ENCODE measurements around the gene RBMS1.

Gene RBMS1

DNA sequence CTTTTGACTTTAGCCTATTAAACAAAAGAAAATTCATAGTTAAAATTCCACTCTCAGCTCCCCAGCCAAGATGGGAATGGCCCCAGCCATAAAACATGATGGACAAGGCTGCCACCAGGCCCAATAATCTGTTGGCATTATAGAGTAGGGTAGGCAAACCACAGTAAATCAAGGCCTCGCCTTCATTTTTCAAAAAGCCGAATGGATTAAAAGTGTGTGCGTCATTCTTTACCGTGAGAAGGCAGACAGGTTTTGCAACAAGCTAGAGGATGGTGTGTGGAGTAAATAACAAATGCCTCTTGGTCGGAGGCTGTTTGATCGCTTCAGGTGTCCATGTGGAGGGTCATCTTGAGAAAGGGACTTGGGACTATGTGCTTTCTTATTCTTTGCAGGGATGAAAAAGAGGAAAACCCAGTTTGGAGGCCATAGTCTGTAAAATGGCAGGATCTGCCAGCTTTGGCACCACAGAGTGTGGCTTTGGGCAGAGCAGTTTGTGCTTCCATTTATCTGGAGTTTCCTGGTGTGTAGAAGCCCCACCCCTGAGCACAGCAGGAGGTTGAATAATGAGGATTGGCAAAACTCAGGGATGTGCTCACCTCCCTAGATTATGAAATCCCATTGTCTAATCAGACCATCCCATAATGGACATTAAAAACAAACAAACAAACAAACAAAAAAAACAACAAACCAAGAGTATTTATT lies 236.4 kb downstream of the RBMS1 start:
- no peaks in the 10 kb centered on the region for H3K36me3 ChIP-seq
- DNase-seq, result no peak
- no peak overlapping the region for H3K27ac ChIP-seq
- H3K27me3 ChIP-seq, result no peaks in the 10 kb centered on the region
- no peak overlapping the region for H3K4me3 ChIP-seq
- intact Hi-C loops (cut with DNase I; ENCODE audit: low total_unique reads), result no loop called here
- H3K4me1 ChIP-seq, result peaks cover 0 to 18% (median 4%) of the 10 kb centered on the region in 4 donors
- no peaks in the 10 kb centered on the region for H3K9me3 ChIP-seq
- TF ChIP-seq, protein P1, sequence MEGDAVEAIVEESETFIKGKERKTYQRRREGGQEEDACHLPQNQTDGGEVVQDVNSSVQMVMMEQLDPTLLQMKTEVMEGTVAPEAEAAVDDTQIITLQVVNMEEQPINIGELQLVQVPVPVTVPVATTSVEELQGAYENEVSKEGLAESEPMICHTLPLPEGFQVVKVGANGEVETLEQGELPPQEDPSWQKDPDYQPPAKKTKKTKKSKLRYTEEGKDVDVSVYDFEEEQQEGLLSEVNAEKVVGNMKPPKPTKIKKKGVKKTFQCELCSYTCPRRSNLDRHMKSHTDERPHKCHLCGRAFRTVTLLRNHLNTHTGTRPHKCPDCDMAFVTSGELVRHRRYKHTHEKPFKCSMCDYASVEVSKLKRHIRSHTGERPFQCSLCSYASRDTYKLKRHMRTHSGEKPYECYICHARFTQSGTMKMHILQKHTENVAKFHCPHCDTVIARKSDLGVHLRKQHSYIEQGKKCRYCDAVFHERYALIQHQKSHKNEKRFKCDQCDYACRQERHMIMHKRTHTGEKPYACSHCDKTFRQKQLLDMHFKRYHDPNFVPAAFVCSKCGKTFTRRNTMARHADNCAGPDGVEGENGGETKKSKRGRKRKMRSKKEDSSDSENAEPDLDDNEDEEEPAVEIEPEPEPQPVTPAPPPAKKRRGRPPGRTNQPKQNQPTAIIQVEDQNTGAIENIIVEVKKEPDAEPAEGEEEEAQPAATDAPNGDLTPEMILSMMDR (IDR thresholded peaks at IDR 0.05), result no peak

GRCh38 chr2:160256507-160256906 lies 237.1 kb downstream of the RBMS1 start:
- Histone ChIP-seq H3K4me1 (peaks cover 0 to 25% (median 6%) of the 10 kb centered on the region in 4 donors), H3K27me3 (no peaks in the 10 kb centered on the region), H3K27ac (no peak overlapping the region), H3K36me3 (no peaks in the 10 kb centered on the region), H3K9me3 (no peaks in the 10 kb centered on the region), H3K4me3 (no peak overlapping the region)
- intact Hi-C loops (cut with DNase I; ENCODE audit: low total_unique reads), result no loop called here
- DNase-seq, result no peak
- TF ChIP-seq, protein P1 (IDR thresholded peaks at IDR 0.05), result no peak

GRCh38 chr2:160255408-160255807 lies 238.2 kb downstream of the RBMS1 start:
- H3K4me3 ChIP-seq, result no peak overlapping the region
- no peak overlapping the region for H3K27ac ChIP-seq
- intact Hi-C loops (cut with DNase I; ENCODE audit: low total_unique reads), result no loop called here
- H3K9me3 ChIP-seq, result no peaks in the 10 kb centered on the region
- peaks cover 0 to 27% (median 6%) of the 10 kb centered on the region in 4 donors for H3K4me1 ChIP-seq
- no peaks in the 10 kb centered on the region for H3K27me3 ChIP-seq
- DNase-seq, result no peak
- TF ChIP-seq, protein P1 (IDR thresholded peaks at IDR 0.05), result no peak
- no peaks in the 10 kb centered on the region for H3K36me3 ChIP-seq

GRCh38 chr2:160254189-160254762 lies 239.3 kb downstream of the RBMS1 start:
- intact Hi-C loops (cut with DNase I; ENCODE audit: low total_unique reads), result no loop called here
- Histone ChIP-seq H3K27me3 (no peaks in the 10 kb centered on the region), H3K4me1 (peaks cover 0 to 27% (median 6%) of the 10 kb centered on the region in 4 donors), H3K36me3 (no peaks in the 10 kb centered on the region), H3K9me3 (no peaks in the 10 kb centered on the region), H3K4me3 (no peak overlapping the region), H3K27ac (no peak overlapping the region)
- no peak for DNase-seq
- TF ChIP-seq, protein P1 (IDR thresholded peaks at IDR 0.05), result no peak

DNA sequence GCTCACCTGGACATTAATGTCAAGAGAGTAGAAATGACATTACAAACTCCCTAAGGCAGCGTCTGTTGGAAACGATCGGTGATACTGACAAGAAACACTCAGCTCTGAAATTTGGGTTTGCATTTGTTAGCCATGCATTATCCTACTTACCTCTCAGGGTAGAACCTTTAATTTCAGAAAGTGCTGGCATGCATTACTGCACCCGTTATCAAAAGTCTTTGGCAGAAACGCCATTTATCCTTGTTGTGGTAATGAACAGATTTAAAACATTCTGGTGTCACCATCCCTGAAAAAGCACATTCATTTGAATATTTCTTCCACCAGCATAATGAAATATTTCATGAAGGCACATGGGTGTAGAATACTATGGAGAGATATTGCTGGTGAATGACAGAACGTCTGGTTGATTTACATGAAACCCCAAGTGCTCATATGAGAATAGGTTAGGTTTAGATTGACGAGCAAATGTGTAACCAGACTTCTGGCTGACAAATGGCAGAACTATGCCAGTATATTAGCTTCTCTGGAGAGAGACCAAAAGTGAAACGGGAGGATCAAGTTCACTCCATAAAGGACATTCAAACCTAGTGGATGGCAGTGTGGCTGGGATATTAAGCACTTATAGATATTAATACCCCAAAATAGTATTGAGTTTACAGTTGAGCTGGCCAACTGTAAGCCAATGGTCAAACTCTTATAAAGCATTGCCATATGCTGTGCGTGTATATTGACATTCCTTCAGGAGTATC lies 240.0 kb downstream of the RBMS1 start:
- DNase-seq, result no peak
- Histone ChIP-seq H3K4me3 (no peak overlapping the region), H3K27ac (no peak overlapping the region)

More for the DNA sequence above, 240.0 kb downstream of the RBMS1 start:
- TF ChIP-seq, protein P1 (IDR thresholded peaks at IDR 0.05), result no peak
- Histone ChIP-seq H3K27me3 (no peaks in the 10 kb centered on the region), H3K4me1 (peaks cover 0 to 27% (median 6%) of the 10 kb centered on the region in 4 donors), H3K9me3 (no peaks in the 10 kb centered on the region), H3K36me3 (no peaks in the 10 kb centered on the region)
- intact Hi-C loops (cut with DNase I; ENCODE audit: low total_unique reads), result no loop called here

Measured in tibial artery (tissue), 4 donors.